Fibroblast of skin of scalp (primary cell): ENCODE data around the gene UCK2.
A peak's percentile ranks its signal among the peaks of the same experiment; 100 is the strongest.

Experiments
- DNase-seq: peaks from one replicate; pipeline ENCODE4 v3.0.0-alpha.2; 2013

Gene UCK2

GRCh38 chr1:165834881-165835280 is 7.5 kb downstream of the UCK2 start:
- DNase-seq: no peak

GRCh38 chr1:165836664-165837482 is 9.5 kb downstream of the UCK2 start:
- DNase-seq: no peak

- no peak for DNase-seq
Observed at GRCh38 chr1:165837838-165838364, 10.5 kb downstream of the UCK2 start.

GRCh38 chr1:165840423-165840822 is 13.0 kb downstream of the UCK2 start:
- no peak for DNase-seq

- peak; percentile 38 for DNase-seq
Observed at GRCh38 chr1:165841582-165842017, 14.2 kb downstream of the UCK2 start.

- no peak for DNase-seq
Observed at GRCh38 chr1:165842023-165842670, 14.7 kb downstream of the UCK2 start.

- peak; percentile 73 for DNase-seq
Observed at GRCh38 chr1:165842671-165843129, 15.3 kb downstream of the UCK2 start.

- peak; percentile 39 for DNase-seq
Observed at GRCh38 chr1:165843304-165843703, 15.9 kb downstream of the UCK2 start.

- no peak for DNase-seq
Observed at GRCh38 chr1:165844114-165844798, 16.8 kb downstream of the UCK2 start.

GRCh38 chr1:165844933-165845332 is 17.5 kb downstream of the UCK2 start:
- DNase-seq: no peak

- no peak for DNase-seq
Observed at GRCh38 chr1:165845569-165845968, 18.2 kb downstream of the UCK2 start.

- DNase-seq: no peak
Observed at GRCh38 chr1:165845992-165846748, 18.8 kb downstream of the UCK2 start.

- DNase-seq: no peak
Observed at GRCh38 chr1:165847486-165847885, 20.1 kb downstream of the UCK2 start.

- no peak for DNase-seq
Observed at GRCh38 chr1:165849353-165850133, 22.1 kb downstream of the UCK2 start.

GRCh38 chr1:165851034-165851658 is 23.7 kb downstream of the UCK2 start:
- DNase-seq: peak; percentile 42

- DNase-seq: no peak
Observed at GRCh38 chr1:165852871-165853270, 25.5 kb downstream of the UCK2 start.

GRCh38 chr1:165853528-165854075 is 26.2 kb downstream of the UCK2 start:
- no peak for DNase-seq

GRCh38 chr1:165854101-165854845 is 26.9 kb downstream of the UCK2 start:
- DNase-seq: peak; percentile 99

- DNase-seq: no peak
Observed at GRCh38 chr1:165855010-165855838, 27.8 kb downstream of the UCK2 start.
